Skin epidermis (tissue), 12 donors: ENCODE results near the gene KLHL22.
A peak's percentile ranks its signal among the peaks of the same experiment; 100 is the strongest.
"Not testable (repeated sequence)": the region's sequence is repeated elsewhere in the genome, so short reads cannot be mapped to it uniquely, and the experiment has no call there.

Source experiments
- H3K27ac ChIP-seq, 21 experiments: fragments of 200-600 bp; sonication (generic) in 11 of 21; one replicate each; pipeline ENCODE4 v1.5.0; 2020; ENCODE audit warnings: mild to moderate bottlenecking in 3 of 21, inconsistent platforms in 2 of 21, moderate library complexity in 2 of 21
- H3K4me3 ChIP-seq, 7 experiments: fragments of 200-600 bp; sonication (generic) in 2 of 7; one replicate each; pipeline ENCODE4 v1.5.0; 2020; ENCODE audit warnings: inconsistent platforms in 2 of 7, mild to moderate bottlenecking in 2 of 7, moderate library complexity in 1 of 7

Gene KLHL22

DNA sequence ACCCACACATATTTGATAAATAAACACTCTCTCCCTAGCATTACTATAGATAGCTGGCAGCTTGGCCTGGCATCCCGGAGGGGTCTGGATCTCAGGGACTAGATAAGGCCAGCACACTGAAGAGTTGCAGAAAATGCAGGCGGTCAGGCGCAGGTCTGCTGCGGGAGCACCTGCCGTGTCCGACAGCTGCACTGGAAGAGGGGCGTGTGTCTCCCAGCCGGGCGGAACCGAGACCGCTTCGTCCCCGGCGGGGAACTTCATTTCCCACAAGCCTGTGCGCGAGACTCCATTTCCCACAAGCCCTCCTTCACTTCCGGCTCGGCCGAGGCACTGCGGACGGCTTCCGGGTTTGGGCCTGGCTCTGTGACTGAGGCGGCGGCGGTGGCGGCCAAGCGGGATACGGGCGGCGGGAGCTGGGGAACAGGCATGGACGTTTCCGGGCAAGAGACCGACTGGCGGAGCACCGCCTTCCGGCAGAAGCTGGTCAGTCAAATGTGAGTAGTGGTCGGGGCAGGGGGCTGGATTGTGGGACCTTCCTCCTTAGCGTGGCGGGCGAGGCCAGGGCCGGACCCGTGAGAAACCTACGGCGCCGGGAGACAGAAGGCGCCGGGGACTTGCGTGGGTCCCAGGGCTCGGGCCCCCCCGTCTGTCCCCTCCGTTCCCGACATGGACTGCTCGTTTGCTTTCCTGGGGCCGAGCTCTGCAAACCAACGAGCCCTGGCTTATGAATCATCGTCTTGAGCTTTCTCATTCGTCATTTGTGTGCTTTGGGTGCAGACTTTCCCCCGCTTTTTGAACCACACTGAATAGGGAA, 11.9 kb upstream of the KLHL22 start, which contains the start of gene MED15:
TSS of gene MED15 (plus strand) at position 358 of the 814 bp plus-strand sequence. CDS start at position 427, 69 bp downstream.
- Histone ChIP-seq H3K27ac (peak within 1 kb of the TSS; percentile 81 to 100 (median 98)), H3K4me3 (peak within 1 kb of the TSS; percentile 63 to 99 (median 91))

DNA sequence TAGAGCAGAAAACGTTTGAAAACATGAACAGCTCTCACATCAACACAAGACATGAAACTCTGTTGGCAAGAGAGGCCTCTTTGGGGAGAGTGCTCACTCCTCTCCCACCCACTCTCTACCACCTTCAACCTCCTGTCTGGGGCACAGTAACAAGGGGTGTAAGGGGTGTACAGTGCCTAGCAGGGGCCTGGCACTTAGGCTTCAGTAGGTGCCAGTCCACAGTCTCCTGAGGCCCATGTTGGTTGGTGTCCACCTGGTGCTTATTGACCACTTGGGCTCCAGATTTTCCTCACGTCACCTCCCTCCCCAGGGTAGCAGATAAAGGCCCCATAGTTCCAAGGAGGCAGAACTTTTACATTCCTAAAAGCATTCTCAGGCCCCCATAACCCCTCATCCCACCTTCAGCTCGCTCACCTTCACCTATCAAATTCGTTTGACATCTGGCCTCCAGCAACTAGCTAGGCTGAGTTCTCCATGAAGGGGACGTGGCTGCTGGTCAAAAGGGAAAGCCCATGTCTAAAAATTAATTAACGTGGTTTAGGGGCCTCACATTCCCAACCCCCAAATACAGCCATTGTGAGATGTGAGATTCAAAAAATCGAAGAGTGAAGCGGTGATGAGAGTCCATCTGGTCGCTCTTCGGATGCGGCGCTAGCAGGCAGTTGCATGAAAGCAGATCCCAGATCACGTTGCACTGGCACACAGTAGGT, 11.1 kb upstream of the KLHL22 start:
- Histone ChIP-seq H3K27ac (peak overlapping the region in 11 of 21 experiments; percentile 91 to 99 (median 98)), H3K4me3 (peak overlapping the region in 5 of 7 experiments; percentile 63 to 93 (median 83))

DNA sequence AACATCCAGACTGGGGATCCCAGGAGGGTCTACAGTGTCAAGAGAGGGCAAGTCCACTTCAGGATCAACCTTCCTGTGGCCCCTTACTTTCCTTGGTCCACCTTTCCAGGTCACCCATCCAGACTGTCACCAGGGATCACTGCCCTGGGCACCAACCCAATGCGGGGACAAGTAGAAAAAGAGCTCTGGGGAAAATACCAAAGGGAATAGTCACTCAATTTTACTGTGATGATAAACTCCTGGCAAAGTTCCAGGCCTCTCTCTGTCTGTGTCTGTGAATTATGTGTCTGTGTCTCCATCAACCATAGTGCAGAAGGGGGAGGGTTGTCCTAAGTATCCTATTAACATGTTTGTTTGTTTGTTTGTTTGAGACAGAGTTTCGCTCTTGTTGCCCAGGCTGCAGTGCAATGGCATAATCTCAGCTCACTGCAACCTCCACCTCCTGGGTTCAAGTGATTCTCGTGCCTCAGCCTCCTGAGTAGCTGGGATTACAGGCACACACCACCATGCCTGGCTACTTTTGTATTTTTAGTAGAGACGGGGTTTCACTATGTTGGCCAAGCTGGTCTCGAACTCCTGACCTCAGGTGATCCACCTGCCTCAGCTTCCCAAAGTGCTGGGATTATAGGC, 8.8 kb upstream of the KLHL22 start:
- peak overlapping the region in 2 of 21 experiments; percentile 6 to 25 for H3K27ac ChIP-seq
- not testable (repeated sequence) for H3K4me3 ChIP-seq

DNA sequence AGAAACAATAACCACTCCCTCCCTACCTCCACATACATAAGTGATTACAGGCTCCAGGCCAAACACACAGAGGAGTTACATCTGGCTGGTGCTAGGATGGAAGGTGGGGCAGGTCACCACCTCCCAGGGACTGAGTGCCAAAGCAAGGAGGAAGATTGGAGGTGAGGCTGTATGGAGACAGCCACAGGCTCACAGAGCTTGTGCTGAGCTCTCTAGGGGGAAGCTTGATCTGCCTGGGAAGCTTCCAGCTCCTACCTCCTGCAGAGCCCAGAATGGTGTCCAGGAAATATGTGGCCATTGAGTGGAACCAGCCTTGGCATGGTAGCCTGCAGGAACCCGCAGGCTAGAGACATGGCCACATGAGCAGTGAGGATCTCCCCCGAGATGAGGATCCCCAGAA, 8.2 kb upstream of the KLHL22 start:
- Histone ChIP-seq H3K27ac (peak overlapping the region in 2 of 21 experiments; percentile 6 to 25), H3K4me3 (no peak overlapping the region)

GRCh38 chr22:20499769-20500168, 4.2 kb upstream of the KLHL22 start:
- Histone ChIP-seq H3K4me3 (no peak overlapping the region), H3K27ac (no peak overlapping the region)

DNA sequence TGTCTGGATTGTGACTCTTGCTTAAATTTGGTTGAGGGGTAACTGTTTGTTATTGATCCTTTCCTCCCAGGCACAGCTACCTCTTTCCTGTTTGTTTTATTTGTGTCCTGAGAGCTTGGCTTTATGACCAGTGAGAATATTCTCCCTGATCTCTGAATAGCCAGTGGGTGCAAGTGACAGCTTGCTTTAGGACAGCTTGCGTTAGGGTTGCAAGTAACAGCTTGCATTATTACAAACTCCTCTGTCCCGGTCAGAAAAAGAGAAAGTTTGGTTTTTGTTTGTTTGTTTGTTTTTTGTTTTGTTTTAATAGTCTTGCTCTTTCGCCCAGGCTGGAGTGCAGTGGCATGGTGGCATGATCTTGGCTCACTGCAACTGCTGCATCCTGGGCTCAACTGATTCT, 3.3 kb upstream of the KLHL22 start:
- no peak overlapping the region for H3K4me3 ChIP-seq
- H3K27ac ChIP-seq = no peak overlapping the region

DNA sequence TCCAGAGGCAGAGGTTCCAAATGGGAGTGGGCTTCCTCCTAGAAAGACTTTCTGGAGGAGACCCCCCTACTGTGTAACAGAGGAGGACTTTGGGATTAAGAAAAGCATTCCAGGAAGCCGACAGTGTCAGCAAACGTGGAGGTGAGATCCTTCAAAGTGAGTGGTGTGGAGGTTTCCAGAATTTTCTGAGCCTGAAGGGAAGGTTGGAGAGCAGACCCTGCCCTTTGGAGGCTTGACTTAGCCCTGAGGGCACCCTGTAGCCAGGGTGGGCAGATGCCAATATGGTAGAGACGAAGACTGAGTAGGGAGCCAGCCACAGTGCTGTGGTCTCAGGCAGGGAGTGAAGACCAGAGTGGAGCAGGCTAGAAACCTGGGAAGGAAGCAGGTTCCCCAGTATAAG, 1.8 kb upstream of the KLHL22 start:
- no peak overlapping the region for H3K27ac ChIP-seq
- H3K4me3 ChIP-seq = no peak overlapping the region

DNA sequence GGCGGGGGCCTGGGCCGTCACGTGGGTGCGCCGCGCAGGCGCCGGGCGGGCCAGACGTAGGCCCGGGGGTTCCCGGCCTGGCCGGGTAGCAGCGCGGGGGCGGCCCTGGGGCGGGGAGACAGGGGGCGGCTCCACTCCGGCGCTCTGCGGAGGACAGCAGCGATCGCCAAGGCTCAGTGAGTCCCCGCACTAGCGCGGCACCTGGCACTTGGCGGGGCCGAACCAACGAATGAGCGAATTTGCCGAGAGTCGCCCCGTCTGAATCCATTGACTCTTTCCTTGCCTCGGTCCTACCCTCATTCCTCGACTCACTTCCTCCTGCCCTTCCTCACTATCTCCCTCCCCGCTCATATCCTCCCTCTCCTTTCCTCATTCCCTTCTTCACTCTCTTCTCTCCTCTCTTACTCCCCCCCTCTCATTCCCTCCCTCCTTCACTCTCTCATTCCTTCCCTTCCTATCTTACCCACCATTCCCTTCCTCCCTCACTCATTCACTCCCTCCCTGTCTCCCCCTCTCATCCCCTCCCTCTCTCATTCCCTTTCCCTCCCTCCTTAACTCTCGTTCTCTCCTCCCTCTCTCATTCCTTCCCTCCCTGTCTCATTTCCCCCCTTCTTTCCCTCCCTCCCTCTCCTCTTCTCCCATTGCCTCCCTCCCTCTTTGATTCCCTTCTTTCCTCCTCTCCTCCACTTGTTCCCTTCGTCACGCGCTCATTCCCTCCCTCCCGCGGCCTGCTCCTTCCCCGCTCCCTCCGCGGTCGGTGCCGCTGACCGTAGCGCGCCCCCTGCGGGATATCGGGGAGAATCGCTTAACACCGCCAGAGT, 476 bp upstream of the KLHL22 start:
- peak overlapping the region; percentile 61 to 76 (median 70) for H3K4me3 ChIP-seq
- H3K27ac ChIP-seq = peak overlapping the region; percentile 63 to 94 (median 89)

- Histone ChIP-seq H3K4me3 (no peak overlapping the region), H3K27ac (no peak overlapping the region)
These were observed 4.2 kb downstream of the KLHL22 start for GRCh38 chr22:20491346-20491745.

GRCh38 chr22:20490941-20491307, 4.7 kb downstream of the KLHL22 start:
- Histone ChIP-seq H3K27ac (no peak overlapping the region), H3K4me3 (no peak overlapping the region)

DNA sequence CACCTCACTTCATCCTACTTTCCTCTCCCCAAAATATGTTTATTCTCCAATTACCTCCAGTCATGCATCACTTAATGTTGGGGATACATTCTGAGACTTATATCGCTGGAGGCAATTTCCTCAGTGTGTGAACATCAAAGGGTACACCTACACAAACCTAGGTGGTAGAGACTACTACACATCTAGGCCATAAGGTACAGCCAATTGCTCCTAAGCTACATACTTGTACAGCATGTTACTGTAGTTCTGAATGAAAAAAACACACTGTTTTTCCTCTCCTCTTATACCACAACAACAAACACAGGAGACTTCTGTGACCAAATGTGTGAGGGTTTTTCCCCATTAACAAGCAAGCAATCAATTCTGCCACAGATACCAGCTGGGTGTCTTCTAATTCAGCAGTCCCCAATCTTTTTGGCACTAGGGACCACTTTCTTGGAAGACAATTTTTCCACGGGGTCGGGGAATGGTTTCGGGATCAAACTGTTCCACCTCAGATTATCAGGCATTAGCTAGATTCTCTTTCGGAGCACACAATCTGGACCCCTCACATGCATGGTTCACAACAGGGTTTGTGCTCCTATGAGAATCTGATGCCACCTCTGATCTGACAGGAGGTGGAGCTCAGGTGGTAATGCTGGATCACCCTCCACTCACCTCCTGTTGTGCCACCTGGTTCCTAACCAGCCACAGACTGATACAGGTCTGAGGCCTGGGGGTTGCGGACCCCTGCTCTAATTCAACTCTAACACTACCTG, 5.2 kb downstream of the KLHL22 start:
- Histone ChIP-seq H3K4me3 (no peak overlapping the region), H3K27ac (no peak overlapping the region)

- no peak overlapping the region for H3K4me3 ChIP-seq
- H3K27ac ChIP-seq = peak overlapping the region in 1 of 21 experiments; percentile 17
These were observed 6.6 kb downstream of the KLHL22 start for GRCh38 chr22:20488946-20489345.

DNA sequence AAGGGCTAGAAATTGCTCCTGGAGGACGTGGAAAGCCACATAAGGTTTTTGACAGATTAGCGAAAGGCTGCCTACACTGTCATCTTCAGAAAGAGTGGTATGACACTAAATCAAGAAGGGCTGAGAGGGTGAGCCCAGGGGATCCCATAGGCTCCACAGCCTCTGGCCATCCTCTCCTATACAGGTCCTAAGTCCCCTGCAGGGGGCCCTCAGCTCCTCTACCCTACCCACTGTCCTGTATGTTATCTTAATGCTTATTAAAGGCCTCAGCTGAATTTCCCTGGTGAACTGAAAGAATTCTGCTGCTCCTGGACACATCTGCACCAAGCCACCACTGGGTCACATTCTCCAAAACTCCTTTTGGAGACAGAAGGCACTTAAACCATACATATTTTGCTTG, 7.9 kb downstream of the KLHL22 start:
- Histone ChIP-seq H3K27ac (no peak overlapping the region), H3K4me3 (no peak overlapping the region)

DNA sequence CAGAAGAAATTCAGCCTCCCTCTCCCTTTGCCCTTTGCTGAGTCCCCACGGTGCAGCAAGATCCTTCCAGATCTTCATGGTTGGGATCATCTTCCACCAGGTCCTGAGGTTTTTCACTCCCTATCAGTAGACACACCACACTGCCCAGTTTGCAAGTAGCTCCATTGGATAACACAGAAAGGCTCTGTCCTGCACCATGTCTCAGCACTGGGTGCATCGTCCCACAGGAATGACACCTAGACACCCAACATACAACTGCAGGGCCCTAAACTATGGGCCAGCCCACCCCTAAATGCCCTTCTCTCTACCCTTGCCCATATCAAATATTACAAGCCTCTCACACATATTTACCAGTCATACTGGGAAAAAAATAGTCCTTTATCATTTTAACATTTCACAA, 9.4 kb downstream of the KLHL22 start:
- Histone ChIP-seq H3K27ac (no peak overlapping the region), H3K4me3 (no peak overlapping the region)

- Histone ChIP-seq H3K4me3 (no peak overlapping the region), H3K27ac (no peak overlapping the region)
These were observed 10.5 kb downstream of the KLHL22 start for GRCh38 chr22:20484948-20485683.

DNA sequence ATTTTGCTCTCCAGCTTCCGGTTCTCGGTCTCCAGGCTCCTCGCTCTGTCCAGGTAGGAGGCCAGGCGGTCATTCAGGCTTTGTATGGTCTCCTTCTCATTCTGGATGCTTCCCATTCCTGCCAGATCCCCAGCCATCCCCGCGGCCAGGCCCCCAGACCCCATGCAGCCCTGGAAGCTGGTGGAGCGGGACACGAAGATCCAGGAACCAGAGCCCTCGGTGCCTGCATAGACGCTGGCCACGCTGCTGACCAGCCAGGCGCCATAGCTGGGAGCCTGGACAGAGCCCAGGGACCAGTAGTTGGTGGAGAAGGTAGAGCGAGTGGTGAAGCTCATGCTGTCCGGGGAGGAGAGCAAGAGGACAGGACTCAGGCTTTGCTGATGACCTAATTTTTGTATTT, 11.8 kb downstream of the KLHL22 start:
- H3K27ac ChIP-seq = no peak overlapping the region
- no peak overlapping the region for H3K4me3 ChIP-seq

DNA sequence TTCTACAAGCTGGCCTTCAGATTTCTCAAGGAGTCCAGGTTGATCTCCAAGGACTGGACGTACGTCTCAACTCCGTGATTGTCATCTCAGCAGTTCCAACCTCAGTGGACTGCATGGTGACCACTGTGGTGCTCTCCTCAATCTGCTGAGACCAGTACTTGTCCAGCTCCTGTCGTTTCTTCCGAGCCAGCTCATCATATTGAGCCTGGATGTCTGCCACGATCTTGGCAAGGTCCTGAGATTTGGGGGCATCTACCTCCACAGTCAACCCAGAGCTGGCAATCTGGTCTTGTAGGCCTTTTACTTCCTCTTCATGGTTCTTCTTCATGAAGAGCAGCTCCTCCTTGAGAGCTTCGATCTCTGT, 12.5 kb downstream of the KLHL22 start:
- H3K4me3 ChIP-seq = not testable (repeated sequence)

DNA sequence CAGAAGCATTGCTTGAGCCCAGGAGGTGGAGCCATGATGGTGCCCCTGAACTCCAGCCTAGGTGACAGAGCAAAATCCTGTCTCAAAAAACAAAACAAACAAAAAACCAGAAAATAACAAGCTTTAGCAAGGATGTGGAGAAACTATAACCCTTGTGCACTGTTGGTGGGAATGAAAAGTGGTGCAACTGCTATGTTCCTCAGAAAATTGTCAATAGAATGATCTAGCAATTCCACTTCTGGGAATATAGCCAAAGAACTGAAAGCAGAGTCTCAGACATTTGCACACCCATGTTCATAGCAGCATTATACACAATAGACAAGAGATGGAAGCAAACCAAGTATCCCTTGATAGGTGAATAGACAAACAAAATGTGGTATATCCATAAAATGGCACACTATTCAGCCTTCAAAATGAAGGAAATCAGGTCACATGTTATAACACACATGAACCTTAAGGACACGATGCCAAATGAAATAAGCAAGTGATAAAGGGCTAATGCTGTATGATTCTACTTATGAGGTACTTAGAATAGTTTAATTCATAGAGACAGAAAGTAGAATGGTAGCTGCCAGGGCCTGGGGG, 15.9 kb downstream of the KLHL22 start:
- H3K27ac ChIP-seq = no peak overlapping the region
- H3K4me3 ChIP-seq = no peak overlapping the region

More for the DNA sequence above, 12.5 kb downstream of the KLHL22 start:
- not testable (repeated sequence) for H3K27ac ChIP-seq
